ENCODE results near the gene NEBL. TPM values are rescaled to one million over a fixed set of nuclear protein-coding genes. Genes with fewer than 3 reads are reported as not detected.

NEBL gene
- total and polyA plus RNA-seq, 9 of the 15 experiments (the other 6 are each of a cell fraction or from before 2014, with no cell fraction given) = 0.82 to 14.6 (median 9.8) TPM

- in situ Hi-C loops (cut with MboI) = no loop called here
These were observed 126.1 kb downstream of the NEBL start for GRCh38 chr10:20771051-20771450.

GRCh38 chr10:20769481-20769880, 127.6 kb downstream of the NEBL start:
- H3K9ac ChIP-seq (ENCODE audit: insufficient read depth in 1 of 2, low read depth in 2 of 2, low read length in 2 of 2) = no peak overlapping the region
- ChIA-PET CTCF (ENCODE audit: low intra/inter-chr PET ratio) (no interaction called here), POLR2A (interaction anchor here (1.6 kb wide), 1 partner anchor 9 kb away, joined by 5 read pairs; no protein-coding TSS in a partner anchor)
- DNase-seq (ENCODE audit: extremely low read depth in 1 of 4, low spot score in 3 of 4) (no peak), FAIRE-seq (no peak), ATAC-seq (no peak)
- H3K27ac ChIP-seq (ENCODE audit: extremely low read depth, low read depth, low read length) = no peak overlapping the region
- no TSS peak for BruUV-seq (replicated peaks)
- no peaks in the 10 kb centered on the region for H3K4me1 ChIP-seq (replicated peaks in 1 of 2; ENCODE audit: control insufficient read depth in 2 of 2, insufficient read depth in 2 of 2, low read length in 2 of 2)
- H3K36me3 ChIP-seq (ENCODE audit: control insufficient read depth, insufficient read depth, low read length) = no peaks in the 10 kb centered on the region
- no peak overlapping the region for H3K4me2 ChIP-seq (ENCODE audit: insufficient read depth, low read length)
- no peak overlapping the region for H2AFZ ChIP-seq (ENCODE audit: low read depth, low read length)
- H3K9me1 ChIP-seq (ENCODE audit: control insufficient read depth, insufficient read depth, low read length) = no peaks in the 10 kb centered on the region
- in situ Hi-C loops (cut with MboI) (no loop called here), intact Hi-C loops (cut with micrococcal nuclease) (no loop called here)
- H3K9me3 ChIP-seq (replicated peaks; ENCODE audit: control insufficient read depth, insufficient read depth, low read depth, low read length) = no peaks in the 10 kb centered on the region
- H3K79me2 ChIP-seq (ENCODE audit: control insufficient read depth, insufficient read depth, low read length) = no peaks in the 10 kb centered on the region
- H4K20me1 ChIP-seq (replicated peaks; ENCODE audit: control insufficient read depth, insufficient read depth, low read length) = no peaks in the 10 kb centered on the region
- WGBS (ENCODE audit: insufficient coverage, low coverage, missing lambda C conversion rate) = 0% methylated on average over 3 of the region's 3 CpGs
- no peaks in the 10 kb centered on the region for H3K27me3 ChIP-seq (ENCODE audit: control insufficient read depth in 2 of 2, insufficient read depth in 2 of 2, low read length in 2 of 2)
- H3K4me3 ChIP-seq = no peak overlapping the region
- TF ChIP-seq TAF9B (IDR thresholded peaks at IDR 0.05; ENCODE audit: partially characterized antibody) (no peak), RNF219 (CRISPR knock-in tag; IDR thresholded peaks at IDR 0.05) (no peak), CREBBP (IDR thresholded peaks at IDR 0.05; ENCODE audit: low read depth, low read length) (no peak), RHOXF2B (CRISPR knock-in tag; conservative IDR thresholded peaks at IDR 0.05) (no peak), PATZ1 (CRISPR knock-in tag; IDR thresholded peaks at IDR 0.05; ENCODE audit: borderline replicate concordance) (no peak), BRF1 (IDR thresholded peaks at IDR 0.05; ENCODE audit: borderline replicate concordance, extremely low read depth, insufficient read length) (no peak), OTX1 (CRISPR knock-in tag; IDR thresholded peaks at IDR 0.05) (no peak)

More at GRCh38 chr10:20771051-20771450, 126.1 kb downstream of the NEBL start:
- 7% methylated on average over 2 of the region's 2 CpGs for WGBS (ENCODE audit: insufficient coverage, low coverage, missing lambda C conversion rate)
- no TSS peak for BruUV-seq (replicated peaks)
- intact Hi-C loops (cut with micrococcal nuclease) = no loop called here
- DNase-seq (ENCODE audit: extremely low read depth in 1 of 4, low spot score in 3 of 4) = no peak
- H3K4me2 ChIP-seq (ENCODE audit: insufficient read depth, low read length) = no peak overlapping the region
- no peaks in the 10 kb centered on the region for H3K36me3 ChIP-seq (ENCODE audit: control insufficient read depth, insufficient read depth, low read length)
- H3K4me1 ChIP-seq (replicated peaks in 1 of 2; ENCODE audit: control insufficient read depth in 2 of 2, insufficient read depth in 2 of 2, low read length in 2 of 2) = no peaks in the 10 kb centered on the region
- no peak overlapping the region for H2AFZ ChIP-seq (ENCODE audit: low read depth, low read length)
- POLR2A ChIA-PET = no interaction called here
- H3K9ac ChIP-seq (ENCODE audit: insufficient read depth in 1 of 2, low read depth in 2 of 2, low read length in 2 of 2) = no peak overlapping the region
- H3K27ac ChIP-seq (ENCODE audit: extremely low read depth, low read depth, low read length) = no peak overlapping the region
- no peaks in the 10 kb centered on the region for H3K9me1 ChIP-seq (ENCODE audit: control insufficient read depth, insufficient read depth, low read length)
- no peak overlapping the region for H3K4me3 ChIP-seq
- ATAC-seq = no peak
- no peak for FAIRE-seq
- H4K20me1 ChIP-seq (replicated peaks; ENCODE audit: control insufficient read depth, insufficient read depth, low read length) = no peaks in the 10 kb centered on the region
- no peaks in the 10 kb centered on the region for H3K27me3 ChIP-seq (ENCODE audit: control insufficient read depth in 2 of 2, insufficient read depth in 2 of 2, low read length in 2 of 2)
- H3K79me2 ChIP-seq (ENCODE audit: control insufficient read depth, insufficient read depth, low read length) = no peaks in the 10 kb centered on the region
- H3K9me3 ChIP-seq (replicated peaks; ENCODE audit: control insufficient read depth, insufficient read depth, low read depth, low read length) = no peaks in the 10 kb centered on the region
- TF ChIP-seq CREB3L1 (IDR thresholded peaks at IDR 0.05; ENCODE audit: borderline replicate concordance, low read depth) (no peak), MCM2 (IDR thresholded peaks at IDR 0.05; ENCODE audit: low read depth) (no peak), EHMT2 (IDR thresholded peaks at IDR 0.05) (no peak)
- CTCF ChIA-PET (ENCODE audit: low intra/inter-chr PET ratio) = no interaction called here
